ENCODE data around the gene PRKCE. TPM values are rescaled to one million over a fixed set of nuclear protein-coding genes. Genes with fewer than 3 reads are reported as not detected.

PRKCE gene
- total and polyA plus RNA-seq, 2 donors (not counting 1 experiment from before 2014, with no cell fraction given): 14.1 to 19.0 TPM

- Histone ChIP-seq H3K36me3 (ENCODE audit: control insufficient read depth, insufficient read depth, low read length) (no peaks in the 10 kb centered on the region), H3K4me2 (ENCODE audit: extremely low read depth, insufficient read depth, low read length) (no peak overlapping the region), H3K27me3 (ENCODE audit: control insufficient read depth, insufficient read depth, low read length) (no peaks in the 10 kb centered on the region), H3K27ac (ENCODE audit: insufficient read depth, low read length) (no peak overlapping the region), H3K9me3 (ENCODE audit: control insufficient read depth, insufficient read depth, low read depth, low read length) (no peaks in the 10 kb centered on the region), H3K9ac (ENCODE audit: insufficient read depth, low read length) (no peak overlapping the region), H2AFZ (ENCODE audit: low read length) (no peak overlapping the region), H3K79me2 (ENCODE audit: control insufficient read depth, insufficient read depth, low read length) (no peaks in the 10 kb centered on the region), H3K4me3 (replicated peaks in 1 of 4; ENCODE audit: control extremely low read depth in 1 of 4, insufficient read depth in 1 of 4, low read depth in 3 of 4, low read length in 4 of 4) (no peak overlapping the region), H4K20me1 (ENCODE audit: control insufficient read depth, extremely low read depth, insufficient read depth, low read length) (no peaks in the 10 kb centered on the region), H3K4me1 (ENCODE audit: control insufficient read depth, extremely low read depth, insufficient read depth, low read length) (peaks cover 24% of the 10 kb centered on the region)
- TF ChIP-seq, protein P1, sequence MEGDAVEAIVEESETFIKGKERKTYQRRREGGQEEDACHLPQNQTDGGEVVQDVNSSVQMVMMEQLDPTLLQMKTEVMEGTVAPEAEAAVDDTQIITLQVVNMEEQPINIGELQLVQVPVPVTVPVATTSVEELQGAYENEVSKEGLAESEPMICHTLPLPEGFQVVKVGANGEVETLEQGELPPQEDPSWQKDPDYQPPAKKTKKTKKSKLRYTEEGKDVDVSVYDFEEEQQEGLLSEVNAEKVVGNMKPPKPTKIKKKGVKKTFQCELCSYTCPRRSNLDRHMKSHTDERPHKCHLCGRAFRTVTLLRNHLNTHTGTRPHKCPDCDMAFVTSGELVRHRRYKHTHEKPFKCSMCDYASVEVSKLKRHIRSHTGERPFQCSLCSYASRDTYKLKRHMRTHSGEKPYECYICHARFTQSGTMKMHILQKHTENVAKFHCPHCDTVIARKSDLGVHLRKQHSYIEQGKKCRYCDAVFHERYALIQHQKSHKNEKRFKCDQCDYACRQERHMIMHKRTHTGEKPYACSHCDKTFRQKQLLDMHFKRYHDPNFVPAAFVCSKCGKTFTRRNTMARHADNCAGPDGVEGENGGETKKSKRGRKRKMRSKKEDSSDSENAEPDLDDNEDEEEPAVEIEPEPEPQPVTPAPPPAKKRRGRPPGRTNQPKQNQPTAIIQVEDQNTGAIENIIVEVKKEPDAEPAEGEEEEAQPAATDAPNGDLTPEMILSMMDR (conservative IDR thresholded peaks at IDR 0.05 in 1 of 2, IDR thresholded peaks at IDR 0.05 in 1 of 2; ENCODE audit: low read depth in 1 of 2, low read length in 2 of 2): no peak
- TF ChIP-seq EZH2 (IDR thresholded peaks at IDR 0.05; ENCODE audit: low read length, missing control alignments): no peak
- DNase-seq (ENCODE audit: low read depth in 2 of 2): no peak
Observed at GRCh38 chr2:46076875-46077274, 425.4 kb downstream of the PRKCE start.

DNA sequence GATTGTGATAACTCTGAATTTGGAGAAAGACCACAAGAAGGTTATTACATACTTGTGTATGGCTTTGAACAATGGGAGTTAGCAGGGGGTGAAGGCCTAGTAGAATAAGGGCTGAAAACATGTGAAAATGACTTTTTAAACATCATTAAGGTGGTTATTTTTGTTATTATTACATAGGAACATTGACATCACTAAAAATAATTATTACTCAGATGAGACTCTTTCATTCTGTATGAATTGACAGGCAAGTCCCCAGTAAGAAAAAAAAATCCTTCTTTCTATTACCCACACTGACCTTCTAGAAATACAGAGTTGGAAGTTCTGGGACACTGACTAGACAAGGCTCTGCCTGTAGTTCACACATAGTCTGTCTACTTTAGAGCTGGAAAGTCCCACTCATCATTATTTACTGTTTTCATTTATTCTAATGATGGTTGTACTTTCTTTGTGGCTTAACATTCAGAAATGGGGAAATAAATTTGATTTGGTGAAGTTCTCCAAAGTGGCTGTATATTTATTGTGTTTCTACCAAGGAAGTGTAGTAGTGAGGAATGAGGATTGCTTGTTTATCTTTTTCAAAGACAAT lies 426.1 kb downstream of the PRKCE start:
- Histone ChIP-seq H3K27me3 (ENCODE audit: control insufficient read depth, insufficient read depth, low read length) (no peaks in the 10 kb centered on the region), H3K4me2 (ENCODE audit: extremely low read depth, insufficient read depth, low read length) (no peak overlapping the region), H3K4me1 (ENCODE audit: control insufficient read depth, extremely low read depth, insufficient read depth, low read length) (peaks cover 29% of the 10 kb centered on the region), H3K9ac (ENCODE audit: insufficient read depth, low read length) (no peak overlapping the region), H3K36me3 (ENCODE audit: control insufficient read depth, insufficient read depth, low read length) (no peaks in the 10 kb centered on the region), H3K27ac (ENCODE audit: insufficient read depth, low read length) (no peak overlapping the region), H3K9me3 (ENCODE audit: control insufficient read depth, insufficient read depth, low read depth, low read length) (no peaks in the 10 kb centered on the region), H3K4me3 (replicated peaks in 1 of 4; ENCODE audit: control extremely low read depth in 1 of 4, insufficient read depth in 1 of 4, low read depth in 3 of 4, low read length in 4 of 4) (no peak overlapping the region), H2AFZ (ENCODE audit: low read length) (no peak overlapping the region), H3K79me2 (ENCODE audit: control insufficient read depth, insufficient read depth, low read length) (no peaks in the 10 kb centered on the region), H4K20me1 (ENCODE audit: control insufficient read depth, extremely low read depth, insufficient read depth, low read length) (no peaks in the 10 kb centered on the region)
- TF ChIP-seq, protein P1 (conservative IDR thresholded peaks at IDR 0.05 in 1 of 2, IDR thresholded peaks at IDR 0.05 in 1 of 2; ENCODE audit: low read depth in 1 of 2, low read length in 2 of 2): no peak
- no peak for TF ChIP-seq EZH2 (IDR thresholded peaks at IDR 0.05; ENCODE audit: low read length, missing control alignments)
- DNase-seq (ENCODE audit: low read depth in 2 of 2): no peak

GRCh38 chr2:46079985-46080560 lies 428.6 kb downstream of the PRKCE start:
- Histone ChIP-seq H3K9ac (ENCODE audit: insufficient read depth, low read length) (no peak overlapping the region), H3K79me2 (ENCODE audit: control insufficient read depth, insufficient read depth, low read length) (no peaks in the 10 kb centered on the region), H3K27ac (ENCODE audit: insufficient read depth, low read length) (no peak overlapping the region), H3K4me1 (ENCODE audit: control insufficient read depth, extremely low read depth, insufficient read depth, low read length) (peaks cover 23% of the 10 kb centered on the region), H3K4me2 (ENCODE audit: extremely low read depth, insufficient read depth, low read length) (no peak overlapping the region), H3K9me3 (ENCODE audit: control insufficient read depth, insufficient read depth, low read depth, low read length) (no peaks in the 10 kb centered on the region), H3K36me3 (ENCODE audit: control insufficient read depth, insufficient read depth, low read length) (no peaks in the 10 kb centered on the region), H2AFZ (ENCODE audit: low read length) (no peak overlapping the region), H3K4me3 (replicated peaks in 1 of 4; ENCODE audit: control extremely low read depth in 1 of 4, insufficient read depth in 1 of 4, low read depth in 3 of 4, low read length in 4 of 4) (no peak overlapping the region), H4K20me1 (ENCODE audit: control insufficient read depth, extremely low read depth, insufficient read depth, low read length) (no peaks in the 10 kb centered on the region), H3K27me3 (ENCODE audit: control insufficient read depth, insufficient read depth, low read length) (no peaks in the 10 kb centered on the region)
- no peak for DNase-seq (ENCODE audit: low read depth in 2 of 2)
- TF ChIP-seq EZH2 (IDR thresholded peaks at IDR 0.05; ENCODE audit: low read length, missing control alignments): no peak
- TF ChIP-seq, protein P1 (conservative IDR thresholded peaks at IDR 0.05 in 1 of 2, IDR thresholded peaks at IDR 0.05 in 1 of 2; ENCODE audit: low read depth in 1 of 2, low read length in 2 of 2): no peak

Measured in fibroblast of lung (primary cell).